ENCODE results near the gene CCNDBP1. TPM values are rescaled to one million over a fixed set of nuclear protein-coding genes. Genes with fewer than 3 reads are reported as not detected.

CCNDBP1 gene
- total and polyA plus RNA-seq, 2 of the 8 experiments (the other 6 are each of a cell fraction or from before 2014, with no cell fraction given) = 23.4 to 29.0 TPM

- H3K14ac ChIP-seq (ENCODE audit: insufficient read length) = no peak overlapping the region
- no peak overlapping the region for H2AK5ac ChIP-seq (ENCODE audit: low read depth, low read length)
- no peak overlapping the region for H2AFZ ChIP-seq (ENCODE audit: low read length)
- H2BK12ac ChIP-seq (ENCODE audit: low read depth, low read length) = no peak overlapping the region
- H3K27me3 ChIP-seq (replicated peaks in 1 of 4; ENCODE audit: control insufficient read depth in 3 of 4, extremely low read depth in 1 of 4, insufficient read depth in 3 of 4, low read length in 3 of 4) = no peaks in the 10 kb centered on the region
- no peak overlapping the region for H3K9ac ChIP-seq (replicated peaks in 1 of 4; ENCODE audit: extremely low read depth in 1 of 4, low read depth in 3 of 4, low read length in 3 of 4)
- ChIA-PET CTCF (ENCODE audit: partially characterized antibody) (no interaction called here), POLR2A (ENCODE audit: partially characterized antibody) (interaction anchor here (0.6 kb wide), 1 partner anchor 15 kb away, joined by 4 read pairs; no protein-coding TSS in a partner anchor)
- H3K36me3 ChIP-seq (ENCODE audit: control insufficient read depth in 2 of 4, insufficient read depth in 4 of 4, low read length in 3 of 4) = no peaks in the 10 kb centered on the region
- H2BK5ac ChIP-seq (ENCODE audit: low read depth, low read length) = no peak overlapping the region
- H3K56ac ChIP-seq (replicated peaks; ENCODE audit: insufficient read length, low read depth, low read length) = no peak overlapping the region
- no peak overlapping the region for H3K23ac ChIP-seq (ENCODE audit: insufficient read length)
- H4K5ac ChIP-seq (ENCODE audit: insufficient read length, low read depth, low read length) = no peak overlapping the region
- H3K9me3 ChIP-seq (ENCODE audit: insufficient read depth in 2 of 2, low read depth in 1 of 2, low read length in 1 of 2) = no peaks in the 10 kb centered on the region
- no peaks in the 10 kb centered on the region for H3K79me2 ChIP-seq (ENCODE audit: control insufficient read depth in 1 of 2, insufficient read depth in 2 of 2, low read length in 2 of 2)
- H2BK20ac ChIP-seq (ENCODE audit: low read length) = no peak overlapping the region
- no peak overlapping the region for H3K4me2 ChIP-seq (ENCODE audit: insufficient read depth in 1 of 2, low read depth in 2 of 2, low read length in 2 of 2)
- H3K79me1 ChIP-seq (ENCODE audit: low read depth, low read length) = no peaks in the 10 kb centered on the region
- 98% methylated on average over 2 of the region's 2 CpGs; no CpG with 5 or more reads in 1 of the 2 experiments for WGBS, 2 experiments (ENCODE audit: extremely low coverage in 1 of 2, insufficient coverage in 1 of 2, insufficient read length in 1 of 2, insufficient replicate concordance in 2 of 2, low coverage in 1 of 2, low lambda C conversion rate in 2 of 2, missing lambda C conversion rate in 1 of 2)
- no peak overlapping the region for H4K91ac ChIP-seq (replicated peaks; ENCODE audit: insufficient read length, low read length)
- DNase-seq (ENCODE audit: low read depth in 1 of 2, low spot score in 2 of 2) = no peak
- no peaks in the 10 kb centered on the region for H3K23me2 ChIP-seq (ENCODE audit: low read depth, low read length)
- no peak overlapping the region for H4K8ac ChIP-seq (ENCODE audit: extremely low read depth, insufficient read depth, low read length)
- H3K4me3 ChIP-seq (ENCODE audit: extremely low read depth in 1 of 4, insufficient read depth in 2 of 4, low read depth in 3 of 4, low read length in 4 of 4) = no peak overlapping the region
- H2BK15ac ChIP-seq (ENCODE audit: low read length) = no peak overlapping the region
- H4K20me1 ChIP-seq (replicated peaks in 1 of 2; ENCODE audit: control insufficient read depth in 1 of 2, insufficient read depth in 2 of 2, low read length in 2 of 2) = no peaks in the 10 kb centered on the region
- FAIRE-seq = no peak
- no peaks in the 10 kb centered on the region for H3K4me1 ChIP-seq (replicated peaks in 1 of 4; ENCODE audit: control insufficient read depth in 3 of 4, insufficient read depth in 4 of 4, low read length in 3 of 4)
- no peak overlapping the region for H3K27ac ChIP-seq (ENCODE audit: low read depth, low read length)
- H3K18ac ChIP-seq (ENCODE audit: extremely low read depth, low read length) = no peak overlapping the region
- no peak overlapping the region for H3K4ac ChIP-seq (replicated peaks; ENCODE audit: insufficient read length, low read depth, low read length)
- no peak overlapping the region for H2BK120ac ChIP-seq (replicated peaks; ENCODE audit: low read depth, low read length)
- TF ChIP-seq SP2 (IDR thresholded peaks at IDR 0.05; ENCODE audit: low read length) (no peak), KDM4A (IDR thresholded peaks at IDR 0.05; ENCODE audit: low read depth, low read length, severe bottlenecking) (no peak), BACH1 (IDR thresholded peaks at IDR 0.05; ENCODE audit: low read length) (no peak)
These were observed 33.5 kb upstream of the CCNDBP1 start for GRCh38 chr15:43151688-43152087.

Measured in H1 (cell line).